ENCODE data around the gene NLRP11.
"Not testable (repeated sequence)": the region's sequence is repeated elsewhere in the genome, so short reads cannot be mapped to it uniquely, and the experiment has no call there.

The NLRP11 gene

DNA sequence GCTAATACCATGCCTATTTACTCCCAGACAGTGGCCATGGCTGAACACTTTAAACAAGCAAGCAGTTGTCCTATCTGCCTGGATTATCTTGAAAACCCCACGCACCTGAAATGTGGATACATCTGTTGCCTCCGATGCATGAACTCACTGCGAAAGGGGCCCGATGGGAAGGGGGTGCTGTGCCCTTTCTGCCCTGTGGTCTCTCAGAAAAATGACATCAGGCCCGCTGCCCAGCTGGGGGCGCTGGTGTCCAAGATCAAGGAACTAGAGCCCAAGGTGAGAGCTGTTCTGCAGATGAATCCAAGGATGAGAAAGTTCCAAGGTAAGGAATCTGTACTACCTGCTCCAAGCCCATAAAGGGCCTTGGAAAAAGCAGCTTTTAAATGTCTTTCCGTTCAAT lies 54.3 kb downstream of the NLRP11 start:
- DNase-seq (ENCODE audit: low spot score), result no peak

DNA sequence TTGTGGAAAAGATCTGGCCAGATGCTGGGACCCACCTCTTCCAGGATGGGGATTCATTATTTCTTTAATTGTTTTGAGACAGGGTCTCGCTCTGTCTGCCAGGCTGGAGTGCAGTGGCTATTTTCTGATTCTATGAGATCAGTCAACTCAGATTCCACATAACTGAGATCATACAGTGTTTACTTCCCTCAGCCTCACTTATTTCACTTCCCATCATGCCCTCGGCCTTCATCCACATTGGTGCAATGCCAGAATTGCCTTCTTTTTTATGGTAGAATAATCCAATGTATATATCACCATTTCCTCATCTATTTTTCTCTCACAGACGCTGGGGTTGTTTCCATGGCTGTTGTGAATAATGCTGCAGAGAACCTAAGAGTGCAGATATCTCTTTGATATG lies 62.2 kb downstream of the NLRP11 start:
- DNase-seq (ENCODE audit: low spot score), result not testable (repeated sequence)

DNA sequence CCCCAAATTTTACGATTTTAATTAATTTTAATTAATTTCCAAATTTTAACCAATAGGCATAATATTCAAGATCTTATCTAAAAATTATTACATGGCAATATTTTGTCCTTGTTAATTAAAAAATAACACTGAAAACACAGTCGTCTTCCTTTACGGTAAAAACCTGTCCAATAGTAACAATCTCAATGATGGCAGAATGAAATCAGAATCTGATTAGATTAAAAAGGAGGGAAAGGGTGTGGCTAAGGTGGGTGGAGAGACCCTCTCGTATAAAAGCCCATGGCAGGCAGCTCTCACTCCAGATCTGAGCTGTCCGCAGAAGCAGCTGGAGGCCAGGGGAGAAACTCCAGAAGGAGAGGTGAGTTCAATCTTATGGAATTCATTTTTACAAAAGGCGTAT lies 63.0 kb downstream of the NLRP11 start, which contains the start of gene RFPL4AL1:
RFPL4AL1 (plus strand) TSS at position 301 of the 400 bp plus-strand sequence. CDS start 2,687 bp downstream, outside the sequence.
- not testable (repeated sequence) for DNase-seq (ENCODE audit: low spot score)

DNA sequence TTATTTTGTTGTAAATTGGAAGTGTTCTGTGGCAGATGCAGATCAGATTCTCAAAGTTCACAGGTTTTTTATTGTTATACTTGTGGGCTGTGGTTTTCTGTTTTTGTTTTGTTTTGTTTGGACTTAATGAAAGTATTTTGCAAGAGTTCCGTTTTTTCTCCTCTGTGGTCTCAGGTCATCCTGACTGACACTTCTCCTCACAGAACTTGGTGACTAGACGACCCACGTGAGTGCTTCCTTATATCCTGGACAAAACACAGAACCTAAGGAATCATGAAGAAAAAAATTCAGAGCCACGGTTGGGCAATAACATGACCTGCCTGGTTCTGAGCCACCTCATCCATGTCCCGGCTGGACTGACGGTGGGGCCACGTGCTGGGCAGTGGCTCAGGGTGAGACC lies 65.3 kb downstream of the NLRP11 start:
- DNase-seq (ENCODE audit: low spot score), result no peak

DNA sequence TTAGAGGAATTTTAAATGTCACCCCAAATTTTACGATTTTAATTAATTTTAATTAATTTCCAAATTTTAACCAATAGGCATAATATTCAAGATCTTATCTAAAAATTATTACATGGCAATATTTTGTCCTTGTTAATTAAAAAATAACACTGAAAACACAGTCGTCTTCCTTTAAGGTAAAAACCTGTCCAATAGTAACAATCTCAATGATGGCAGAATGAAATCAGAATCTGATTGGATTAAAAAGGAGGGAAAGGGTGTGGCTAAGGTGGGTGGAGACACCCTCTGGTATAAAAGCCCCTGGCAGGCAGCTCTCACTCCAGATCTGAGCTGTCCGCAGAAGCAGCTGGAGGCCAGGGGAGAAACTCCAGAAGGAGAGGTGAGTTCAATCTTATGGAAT lies 73.0 kb downstream of the NLRP11 start, which contains the start of gene RFPL4A:
RFPL4A (plus strand) TSS at position 301 of the 400 bp plus-strand sequence. CDS start 2,704 bp downstream, outside the sequence.
- not testable (repeated sequence) for DNase-seq (ENCODE audit: low spot score)

DNA sequence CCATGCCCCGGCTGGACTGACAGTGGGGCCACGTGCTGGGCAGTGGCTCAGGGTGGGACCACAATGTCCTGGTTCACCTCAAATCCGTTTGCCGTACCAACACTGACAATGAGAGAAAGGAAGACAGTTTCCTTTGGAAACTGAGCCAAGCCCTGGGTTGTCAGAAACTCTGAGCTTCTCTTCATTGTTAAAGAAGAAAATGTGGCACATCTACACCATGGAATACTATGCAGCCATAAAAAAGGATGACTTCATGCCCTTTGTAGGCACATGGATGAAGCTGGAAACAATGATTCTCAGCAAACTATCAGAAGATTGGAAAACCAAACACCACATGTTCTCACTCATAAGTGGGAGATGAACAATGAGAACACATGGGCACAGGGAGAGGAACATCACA lies 75.0 kb downstream of the NLRP11 start:
- not testable (repeated sequence) for DNase-seq (ENCODE audit: low spot score)

DNA sequence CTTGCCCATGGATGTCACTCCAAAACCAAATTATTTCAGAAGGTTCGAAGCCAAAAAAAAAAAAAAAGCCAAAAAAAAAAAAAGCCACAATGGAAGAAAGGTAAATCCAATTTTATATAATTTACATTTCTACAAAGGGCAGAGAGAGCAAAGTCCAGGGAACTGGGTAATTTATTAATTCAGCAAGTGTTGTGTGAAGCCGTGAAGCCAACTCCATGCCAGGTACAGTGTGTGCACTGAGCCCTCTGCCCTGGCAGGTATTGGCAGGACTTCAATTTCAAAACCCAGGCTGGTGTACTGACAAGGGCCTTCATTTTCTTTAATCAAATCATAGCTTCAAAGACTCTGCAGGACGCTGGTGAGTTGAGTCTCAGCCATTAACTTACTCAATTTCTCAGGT lies 78.4 kb downstream of the NLRP11 start:
- DNase-seq (ENCODE audit: low spot score), result no peak

DNA sequence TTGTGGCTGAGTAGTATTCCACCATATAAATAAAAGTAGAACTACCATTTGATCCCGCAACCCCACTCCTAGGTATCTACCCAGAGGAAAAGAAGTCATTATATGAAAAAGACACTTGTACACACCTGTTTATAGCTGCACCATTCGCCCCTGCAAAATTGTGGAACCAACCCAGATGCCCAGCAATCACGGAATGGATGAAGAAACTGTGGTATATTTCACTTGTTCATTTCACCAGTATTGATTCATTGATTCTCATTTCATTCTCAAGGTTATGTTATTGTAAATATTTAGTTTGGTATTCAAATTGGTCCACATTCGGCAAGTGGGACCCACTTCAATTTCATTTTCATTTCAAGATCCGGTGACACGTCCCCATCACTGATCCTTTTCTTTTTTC lies 81.1 kb downstream of the NLRP11 start:
- DNase-seq (ENCODE audit: low spot score), result no peak

DNA sequence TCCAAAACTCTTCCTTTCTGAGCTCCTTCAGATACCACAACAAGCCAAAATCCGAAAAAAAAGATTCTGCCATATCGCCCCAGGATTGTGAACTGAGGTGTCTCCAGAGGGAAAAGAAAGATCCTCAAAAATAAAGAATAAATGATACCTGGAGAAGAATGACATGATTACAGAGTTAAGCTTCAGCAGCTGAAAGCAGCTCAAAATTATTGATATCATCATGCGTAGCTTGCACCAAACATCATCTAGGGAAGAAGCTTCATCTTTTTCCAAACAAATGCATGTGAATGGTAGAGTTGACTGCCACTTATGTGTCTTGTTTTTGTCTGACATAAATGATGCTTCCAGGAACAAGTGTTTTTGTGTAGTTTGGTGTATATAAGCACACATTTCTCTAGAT lies 93.5 kb downstream of the NLRP11 start, which contains the start of gene NLRP9:
NLRP9 (minus strand) TSS at position 101 of the 400 bp plus-strand sequence; CDS start at position 73, 28 bp downstream.
- DNase-seq (ENCODE audit: low spot score), result no peak

Measured in HuH-7 (cell line).